ENCODE results near the gene TENT5C. TPM values are rescaled to one million over a fixed set of nuclear protein-coding genes. Genes with fewer than 3 reads are reported as not detected.
"Not testable (repeated sequence)": the region's sequence is repeated elsewhere in the genome, so short reads cannot be mapped to it uniquely, and the experiment has no call there.

TENT5C gene
- total RNA-seq, result 56.2 and 59.3 TPM in 2 replicates

DNA sequence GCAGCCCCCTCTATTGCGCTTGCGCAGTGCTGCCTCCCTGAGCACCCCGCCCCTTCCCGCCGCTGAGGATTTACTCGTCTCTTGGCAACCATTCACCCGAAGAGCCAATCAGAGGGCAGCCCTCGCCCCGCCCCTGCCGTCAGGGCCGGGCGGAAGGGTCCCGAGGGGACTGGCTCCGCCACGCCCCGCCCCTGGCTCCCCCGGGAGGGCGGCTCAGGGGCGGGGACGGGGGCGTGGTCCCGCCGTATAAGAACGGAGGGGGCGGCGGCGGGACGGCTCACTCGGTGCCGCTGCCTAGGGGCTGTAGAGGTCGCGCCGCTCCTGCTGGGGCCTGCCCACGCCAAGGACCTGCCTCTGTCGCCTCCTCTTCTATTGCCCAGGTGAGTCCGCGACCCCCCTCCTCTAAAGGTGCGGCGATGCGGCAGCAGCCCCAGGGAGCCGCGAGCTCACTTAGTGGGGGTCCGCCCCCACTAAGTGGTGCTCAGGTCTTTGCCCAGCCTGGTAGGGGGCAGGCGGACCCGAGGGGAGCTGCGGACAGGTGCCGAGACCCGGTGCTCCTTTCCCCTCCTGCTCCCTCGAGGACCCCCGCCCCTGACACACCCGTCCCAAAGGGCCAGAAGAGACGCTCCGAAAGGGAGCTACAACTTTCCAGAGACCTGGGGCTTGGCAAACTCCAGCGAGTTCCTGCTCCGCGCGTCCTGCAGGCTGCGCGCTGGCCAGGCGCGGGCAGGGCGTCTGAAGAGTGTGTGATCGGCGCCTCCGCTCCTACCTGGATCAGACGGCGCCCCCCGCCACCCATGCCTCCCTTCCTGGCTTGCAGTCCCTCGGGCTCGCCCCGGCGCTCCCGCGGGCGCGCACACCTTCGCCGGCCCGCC, at the start of gene TENT5C:
TENT5C (plus strand) TSS at position 275 of the 875 bp plus-strand sequence. CDS start 16,821 bp downstream, outside the sequence.
- peaks cover 50% of the 10 kb centered on the region for H3K4me1 Mint-ChIP-seq
- POLR2A ChIA-PET, result interaction anchor here (0.7 to 40.7 kb wide), 12 partner anchors 10 to 1233 kb away, joined by 3 to 1269 read pairs (median 4); partner anchors contain the start of genes ATP1A1, GDAP2, MAN1A2 and WDR3
- no peaks in the 10 kb centered on the region for H3K9me3 Mint-ChIP-seq
- DNase-seq, result peak; percentile 99
- peak within 1 kb of the TSS; percentile 99 for H3K27ac Mint-ChIP-seq
- intact Hi-C loops (cut with micrococcal nuclease), result loop anchor here (1.0 to 10.0 kb wide), 11 partner anchors 48 to 1231 kb away; partner anchors contain the start of genes ATP1A1, GDAP2, TTF2 and WDR3
- peaks cover 45% of the 10 kb centered on the region for H3K36me3 Mint-ChIP-seq (ENCODE audit: low read depth)
- peak within 1 kb of the TSS; percentile 99 for H3K4me3 Mint-ChIP-seq
- peak; percentile 88 for ATAC-seq (ENCODE audit: low read depth)
- H3K27me3 Mint-ChIP-seq, result no peaks in the 10 kb centered on the region
- TF ChIP-seq CTCF (IDR thresholded peaks at IDR 0.05), result no peak
- CTCF ChIA-PET, result interaction anchor here (1.1 to 5.2 kb wide), 5 partner anchors 11 to 148 kb away, joined by 3 to 60 read pairs (median 17); no protein-coding TSS in a partner anchor

GRCh38 chr1:117556341-117556740, 49.5 kb upstream of the TENT5C start:
- intact Hi-C loops (cut with micrococcal nuclease), result no loop called here
- Mint-ChIP-seq H3K9me3 (peaks cover 4% of the 10 kb centered on the region), H3K27ac (no peak overlapping the region), H3K4me3 (no peak overlapping the region), H3K36me3 (ENCODE audit: low read depth) (no peaks in the 10 kb centered on the region), H3K4me1 (peaks cover 2% of the 10 kb centered on the region), H3K27me3 (no peaks in the 10 kb centered on the region)
- ChIA-PET CTCF (no interaction called here), POLR2A (no interaction called here)
- no peak for TF ChIP-seq CTCF (IDR thresholded peaks at IDR 0.05)
- DNase-seq (no peak), ATAC-seq (ENCODE audit: low read depth) (no peak)

DNA sequence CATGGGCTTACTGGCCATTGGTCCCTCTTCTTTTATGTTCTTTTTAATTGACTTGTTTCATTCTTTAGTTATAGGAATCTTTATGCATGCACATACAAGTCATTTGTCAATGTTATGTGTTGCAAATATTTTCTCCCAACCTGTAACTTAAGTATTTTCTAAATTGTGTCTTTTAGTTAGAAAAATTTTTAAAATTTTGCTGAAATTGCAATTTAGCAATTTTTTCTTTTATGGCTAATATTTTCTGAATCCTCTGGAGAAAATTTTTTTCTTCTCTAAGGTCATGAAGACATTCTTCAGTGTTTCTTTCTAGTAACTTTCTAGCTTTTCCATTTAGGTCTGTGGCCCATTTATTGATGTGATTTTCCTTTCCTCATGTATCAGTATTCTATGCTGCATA, 48.9 kb upstream of the TENT5C start:
- ATAC-seq (ENCODE audit: low read depth) (no peak), DNase-seq (no peak)
- Mint-ChIP-seq H3K27me3 (no peaks in the 10 kb centered on the region), H3K27ac (no peak overlapping the region), H3K4me3 (no peak overlapping the region), H3K36me3 (ENCODE audit: low read depth) (no peaks in the 10 kb centered on the region), H3K9me3 (peaks cover 4% of the 10 kb centered on the region), H3K4me1 (peaks cover 2% of the 10 kb centered on the region)
- intact Hi-C loops (cut with micrococcal nuclease), result no loop called here
- ChIA-PET CTCF (no interaction called here), POLR2A (no interaction called here)
- no peak for TF ChIP-seq CTCF (IDR thresholded peaks at IDR 0.05)

- CTCF ChIA-PET, result not testable (repeated sequence)
Observed at GRCh38 chr1:117558451-117558850, 47.4 kb upstream of the TENT5C start.

DNA sequence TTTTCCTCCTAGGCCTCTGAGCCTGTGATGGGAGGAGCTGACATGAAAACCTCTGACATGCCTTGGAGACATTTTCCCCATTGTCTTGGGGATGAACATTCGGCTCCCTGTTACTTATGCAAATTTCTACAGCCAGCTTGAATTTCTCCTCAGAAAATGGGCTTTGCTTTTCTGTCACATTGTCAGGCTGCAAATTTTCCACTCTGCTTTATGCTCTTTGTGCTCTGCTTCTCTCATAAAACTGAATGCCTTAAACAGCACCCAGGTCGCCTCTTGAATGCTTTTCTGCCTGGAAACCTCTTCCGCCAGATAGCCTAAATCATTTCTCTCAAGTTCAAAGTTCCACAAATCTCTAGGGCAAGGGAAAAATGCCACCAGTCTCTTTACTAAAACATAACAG, 46.7 kb upstream of the TENT5C start:
- no peak for TF ChIP-seq CTCF (IDR thresholded peaks at IDR 0.05)
- ChIA-PET CTCF (no interaction called here), POLR2A (no interaction called here)
- H3K4me1 Mint-ChIP-seq, result peaks cover 2% of the 10 kb centered on the region
- H3K36me3 Mint-ChIP-seq (ENCODE audit: low read depth), result no peaks in the 10 kb centered on the region
- DNase-seq (no peak), ATAC-seq (ENCODE audit: low read depth) (no peak)
- H3K4me3 Mint-ChIP-seq, result no peak overlapping the region
- no peak overlapping the region for H3K27ac Mint-ChIP-seq
- H3K27me3 Mint-ChIP-seq, result no peaks in the 10 kb centered on the region
- intact Hi-C loops (cut with micrococcal nuclease), result no loop called here
- H3K9me3 Mint-ChIP-seq, result peaks cover 4% of the 10 kb centered on the region

More at GRCh38 chr1:117558451-117558850, 47.4 kb upstream of the TENT5C start:
- POLR2A ChIA-PET; H3K27ac Mint-ChIP-seq; DNase-seq; H3K4me1 Mint-ChIP-seq; H3K36me3 Mint-ChIP-seq (ENCODE audit: low read depth); H3K27me3 Mint-ChIP-seq; H3K4me3 Mint-ChIP-seq; ATAC-seq (ENCODE audit: low read depth); H3K9me3 Mint-ChIP-seq; intact Hi-C loops (cut with micrococcal nuclease): not testable (repeated sequence)

All from activated B cell treated with CpG ODN at 0.5 μM for 24 hours (primary cell).